ENCODE measurements around the gene PID1. TPM values are rescaled to one million over a fixed set of nuclear protein-coding genes. Genes with fewer than 3 reads are reported as not detected.

Gene PID1
- polyA plus RNA-seq, 1 of the 3 experiments (the other 2 are of a cell fraction) = 0.16 TPM

DNA sequence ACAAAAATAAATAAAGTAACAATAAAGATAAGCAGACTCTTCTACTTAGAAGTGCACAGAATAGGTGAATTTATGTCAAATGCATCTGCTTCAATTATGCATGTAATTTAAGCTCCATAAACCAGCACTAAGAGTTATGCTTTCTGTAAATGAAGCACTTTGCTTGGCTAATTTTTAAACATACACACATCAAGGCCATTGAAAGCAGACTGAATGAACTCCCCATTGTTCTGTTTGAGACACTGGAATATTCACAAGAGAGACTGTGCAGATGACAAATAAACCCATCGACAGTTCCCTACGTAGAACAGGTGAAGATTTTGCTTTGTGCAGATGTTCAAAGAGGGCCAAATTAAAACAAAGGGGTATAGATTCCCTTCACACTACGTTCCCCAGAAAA lies 133.4 kb downstream of the PID1 start:
- TF ChIP-seq TCF12 (IDR thresholded peaks at IDR 0.05) (no peak), FOXJ3 (CRISPR knock-in tag; IDR thresholded peaks at IDR 0.05) (no peak), GABPA (IDR thresholded peaks at IDR 0.05; ENCODE audit: low read depth) (no peak), SMC3 (IDR thresholded peaks at IDR 0.05; ENCODE audit: low read depth, low read length) (no peak), REST (IDR thresholded peaks at IDR 0.05; ENCODE audit: low read depth, low read length) (no peak), RCOR1 (IDR thresholded peaks at IDR 0.05; ENCODE audit: low read length) (no peak), CTCF (IDR thresholded peaks at IDR 0.05) (no peak), NRF1 (IDR thresholded peaks at IDR 0.05; ENCODE audit: low read depth, low read length) (no peak), RFX5 (IDR thresholded peaks at IDR 0.05; ENCODE audit: low read length) (no peak), EZH2phosphoT487 (IDR thresholded peaks at IDR 0.05; ENCODE audit: borderline replicate concordance, low read depth) (no peak), FOXM1 (IDR thresholded peaks at IDR 0.05; ENCODE audit: low read depth) (no peak), NFIC (IDR thresholded peaks at IDR 0.05; ENCODE audit: borderline replicate concordance) (no peak), RAD21 (IDR thresholded peaks at IDR 0.05; ENCODE audit: low read length) (no peak), GATA2 (CRISPR knock-in tag; IDR thresholded peaks at IDR 0.05) (no peak), TAF1 (IDR thresholded peaks at IDR 0.05; ENCODE audit: borderline replicate concordance, low read depth, low read length) (no peak), FOSL2 (IDR thresholded peaks at IDR 0.05; ENCODE audit: borderline replicate concordance, low read depth) (no peak)
- TF ChIP-seq, protein P1, sequence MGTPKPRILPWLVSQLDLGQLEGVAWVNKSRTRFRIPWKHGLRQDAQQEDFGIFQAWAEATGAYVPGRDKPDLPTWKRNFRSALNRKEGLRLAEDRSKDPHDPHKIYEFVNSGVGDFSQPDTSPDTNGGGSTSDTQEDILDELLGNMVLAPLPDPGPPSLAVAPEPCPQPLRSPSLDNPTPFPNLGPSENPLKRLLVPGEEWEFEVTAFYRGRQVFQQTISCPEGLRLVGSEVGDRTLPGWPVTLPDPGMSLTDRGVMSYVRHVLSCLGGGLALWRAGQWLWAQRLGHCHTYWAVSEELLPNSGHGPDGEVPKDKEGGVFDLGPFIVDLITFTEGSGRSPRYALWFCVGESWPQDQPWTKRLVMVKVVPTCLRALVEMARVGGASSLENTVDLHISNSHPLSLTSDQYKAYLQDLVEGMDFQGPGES (IDR thresholded peaks at IDR 0.05; ENCODE audit: low read depth, low read length) = no peak
- TF ChIP-seq, protein P2, sequence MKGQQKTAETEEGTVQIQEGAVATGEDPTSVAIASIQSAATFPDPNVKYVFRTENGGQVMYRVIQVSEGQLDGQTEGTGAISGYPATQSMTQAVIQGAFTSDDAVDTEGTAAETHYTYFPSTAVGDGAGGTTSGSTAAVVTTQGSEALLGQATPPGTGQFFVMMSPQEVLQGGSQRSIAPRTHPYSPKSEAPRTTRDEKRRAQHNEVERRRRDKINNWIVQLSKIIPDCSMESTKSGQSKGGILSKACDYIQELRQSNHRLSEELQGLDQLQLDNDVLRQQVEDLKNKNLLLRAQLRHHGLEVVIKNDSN (IDR thresholded peaks at IDR 0.05; ENCODE audit: borderline replicate concordance, low read depth) = no peak
- TF ChIP-seq, protein P3, sequence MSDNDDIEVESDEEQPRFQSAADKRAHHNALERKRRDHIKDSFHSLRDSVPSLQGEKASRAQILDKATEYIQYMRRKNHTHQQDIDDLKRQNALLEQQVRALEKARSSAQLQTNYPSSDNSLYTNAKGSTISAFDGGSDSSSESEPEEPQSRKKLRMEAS (IDR thresholded peaks at IDR 0.05; ENCODE audit: low read depth) = no peak
- no peaks in the 10 kb centered on the region for H3F3A ChIP-seq (replicated peaks; ENCODE audit: insufficient read depth)
- H2AFZ ChIP-seq (ENCODE audit: low read depth) = no peak overlapping the region
- no peaks in the 10 kb centered on the region for H3K9me2 ChIP-seq
- no peak overlapping the region for H3K4me3 ChIP-seq (ENCODE audit: low read depth in 2 of 2, low read length in 1 of 2)
- H3K36me3 ChIP-seq (replicated peaks in 1 of 2; ENCODE audit: control insufficient read depth in 1 of 2, insufficient read depth in 2 of 2, low read length in 1 of 2) = no peaks in the 10 kb centered on the region
- POLR2A ChIA-PET = no interaction called here
- no peaks in the 10 kb centered on the region for H4K20me1 ChIP-seq (ENCODE audit: insufficient read depth)
- WGBS (ENCODE audit: low lambda C conversion rate) = 47% methylated on average over 3 of the region's 3 CpGs
- no peaks in the 10 kb centered on the region for H3K4me1 ChIP-seq (ENCODE audit: control insufficient read depth in 1 of 2, insufficient read depth in 2 of 2, low read depth in 1 of 2, low read length in 1 of 2)
- no peaks in the 10 kb centered on the region; the same call in 1 of the 2 replicates for H3K9me3 ChIP-seq
- no peak for DNase-seq
- no peak overlapping the region for H3K27ac ChIP-seq (ENCODE audit: low read depth in 2 of 2, low read length in 1 of 2)
- H3K79me2 ChIP-seq (ENCODE audit: insufficient read depth) = no peaks in the 10 kb centered on the region
- H3K27me3 ChIP-seq (ENCODE audit: insufficient read depth) = no peaks in the 10 kb centered on the region
- H3K9ac ChIP-seq = no peak overlapping the region
- CTCF ChIA-PET = interaction anchor here (1.7 to 2.2 kb wide), 2 partner anchors 32 to 136 kb away, joined by 3 to 11 read pairs; no protein-coding TSS in a partner anchor
- no peak overlapping the region for H3K4me2 ChIP-seq
